ENCODE data around the gene SLC36A2.

- TF ChIP-seq POLR2A (IDR thresholded peaks at IDR 0.05; ENCODE audit: low read depth, low read length) (no peak), SPI1 (IDR thresholded peaks at IDR 0.05; ENCODE audit: low read depth, low read length) (no peak), POLR2AphosphoS5 (IDR thresholded peaks at IDR 0.05; ENCODE audit: low read depth, low read length) (no peak), TAF1 (IDR thresholded peaks at IDR 0.05; ENCODE audit: low read depth, low read length) (no peak), PAX5 (IDR thresholded peaks at IDR 0.05; ENCODE audit: insufficient read depth, low read length, severe bottlenecking) (no peak)
Measured at GRCh38 chr5:151344088-151344487, 3.3 kb downstream of the SLC36A2 start.
